ENCODE measurements around the gene IKZF2.

Gene IKZF2

DNA sequence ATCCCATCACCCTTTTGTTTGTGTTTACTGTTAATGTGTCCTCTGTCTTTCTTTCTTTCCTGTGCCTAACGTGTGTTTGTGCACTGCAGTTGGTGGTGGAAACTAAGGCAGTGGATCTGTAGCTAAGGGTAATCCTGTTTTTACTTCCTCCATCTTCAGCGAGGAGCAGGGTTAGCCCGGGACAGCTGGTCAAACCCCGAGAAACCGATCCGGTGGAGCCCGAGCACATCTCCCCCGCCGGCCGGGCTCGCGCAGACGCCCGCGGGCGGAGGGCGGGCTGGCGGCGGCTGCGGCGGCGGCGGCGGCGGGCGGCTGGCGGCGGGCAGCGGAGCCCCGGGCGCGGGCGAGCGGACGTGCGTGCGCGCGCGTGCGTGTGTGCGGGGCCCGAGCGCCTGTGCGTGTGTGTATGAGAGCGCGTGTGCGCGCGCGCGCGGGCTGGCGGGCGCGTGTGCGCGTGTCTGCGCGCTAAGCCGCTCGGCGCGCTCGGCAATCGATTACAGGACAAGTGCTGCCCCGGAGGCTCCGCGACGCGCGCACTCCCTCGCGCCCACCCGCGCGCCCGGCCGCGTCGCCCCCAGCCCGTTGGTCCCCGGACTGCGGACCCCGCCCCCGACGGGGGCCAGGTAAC, at the start of gene IKZF2:
Gene IKZF2, minus strand, starts transcription at position 176 of the 628 bp plus-strand sequence. CDS start 2,983 bp downstream, outside the sequence.
- peak; percentile 97 for DNase-seq (ENCODE audit: low read depth, low spot score)

GRCh38 chr2:213199871-213200270, 48.5 kb upstream of the IKZF2 start:
- no peak for DNase-seq (ENCODE audit: low read depth, low spot score)

DNA sequence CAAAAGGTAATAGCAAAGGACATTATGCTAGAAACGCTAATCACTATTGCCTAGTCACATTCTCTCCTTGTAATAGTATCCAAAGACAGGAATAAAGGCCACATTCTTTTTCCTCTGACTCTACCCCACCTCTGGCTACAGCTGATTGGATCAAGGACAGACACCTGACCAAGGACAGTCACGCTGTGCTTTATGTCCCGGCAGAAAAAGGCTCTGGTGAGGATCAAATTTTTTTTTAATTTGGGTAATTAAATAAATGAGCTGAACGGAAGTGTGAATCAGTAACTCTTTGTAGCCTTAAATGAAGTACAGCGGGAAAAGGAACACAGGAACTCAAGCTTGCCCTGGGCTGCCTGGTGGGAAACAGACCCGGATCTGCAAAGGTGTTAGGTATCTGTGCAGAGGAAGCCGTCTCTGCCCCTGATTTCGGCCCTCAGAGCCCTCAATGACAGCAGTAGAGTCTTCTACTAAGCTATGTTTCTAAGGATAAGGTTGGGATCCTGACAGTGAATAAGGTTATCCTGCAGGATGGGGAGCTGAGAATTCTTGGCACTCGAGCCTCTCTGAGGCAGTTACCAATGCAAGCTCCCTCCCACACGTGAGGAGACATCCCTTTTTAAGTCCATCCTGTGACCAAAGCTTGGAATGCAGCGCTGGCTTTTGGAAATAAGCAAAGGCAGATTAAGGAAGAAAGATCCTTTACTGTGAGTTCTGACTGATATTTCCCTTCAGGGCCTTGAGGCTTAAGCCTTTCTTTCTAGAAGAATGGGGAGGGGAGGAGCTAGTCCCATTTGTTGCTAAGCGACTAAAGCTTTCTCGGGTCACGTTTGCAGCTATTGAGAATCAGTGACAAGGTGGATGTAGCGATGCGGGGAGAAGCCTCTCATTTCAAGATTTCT, 37.8 kb upstream of the IKZF2 start:
- peak; percentile 64 for DNase-seq (ENCODE audit: low read depth, low spot score)

GRCh38 chr2:213188533-213188867, 37.1 kb upstream of the IKZF2 start:
- no peak for DNase-seq (ENCODE audit: low read depth, low spot score)

- peak; percentile 92 for DNase-seq (ENCODE audit: low read depth, low spot score)
Observed at GRCh38 chr2:213187833-213188532, 36.6 kb upstream of the IKZF2 start.

- peak; percentile 16 for DNase-seq (ENCODE audit: low read depth, low spot score)
Observed at GRCh38 chr2:213187386-213187785, 36.0 kb upstream of the IKZF2 start.

DNA sequence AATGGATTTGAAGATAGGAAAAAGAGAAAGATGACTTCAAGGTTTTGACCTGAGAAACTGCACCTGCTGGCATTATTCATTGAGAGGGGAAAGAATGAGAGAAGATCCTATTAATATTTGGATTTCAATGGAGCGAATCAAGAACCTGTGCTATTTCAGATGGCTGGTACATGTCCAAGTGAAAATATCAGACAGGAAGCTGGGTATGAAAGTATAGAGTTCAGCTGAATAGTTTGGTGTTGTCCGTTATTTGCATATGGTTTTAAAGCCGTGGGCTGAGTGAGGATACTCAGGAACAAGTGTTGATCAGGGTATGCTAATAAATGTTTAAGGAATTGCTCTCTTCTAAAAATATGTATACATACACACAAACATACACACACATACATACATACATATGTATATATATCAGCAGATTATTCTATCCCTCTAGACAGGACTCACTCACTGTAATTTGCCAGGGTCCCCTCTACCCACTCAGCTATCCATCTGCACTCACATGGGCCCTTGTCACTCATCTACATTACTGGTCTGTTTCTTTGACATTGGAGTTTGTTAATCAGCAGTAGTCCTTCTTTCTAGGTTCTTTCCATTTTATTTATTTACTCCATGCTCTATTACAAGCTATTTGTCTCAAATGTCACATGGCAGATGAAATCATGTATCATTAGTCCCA, 33.9 kb upstream of the IKZF2 start:
- DNase-seq (ENCODE audit: low read depth, low spot score): no peak

GRCh38 chr2:213181712-213182111, 30.3 kb upstream of the IKZF2 start:
- no peak for DNase-seq (ENCODE audit: low read depth, low spot score)

GRCh38 chr2:213177679-213178078, 26.3 kb upstream of the IKZF2 start:
- no peak for DNase-seq (ENCODE audit: low read depth, low spot score)

GRCh38 chr2:213175673-213176247, 24.3 kb upstream of the IKZF2 start:
- DNase-seq (ENCODE audit: low read depth, low spot score): no peak

- DNase-seq (ENCODE audit: low read depth, low spot score): no peak
Observed at GRCh38 chr2:213172641-213173040, 21.2 kb upstream of the IKZF2 start.

- DNase-seq (ENCODE audit: low read depth, low spot score): no peak
Observed at GRCh38 chr2:213171147-213171546, 19.7 kb upstream of the IKZF2 start.

DNA sequence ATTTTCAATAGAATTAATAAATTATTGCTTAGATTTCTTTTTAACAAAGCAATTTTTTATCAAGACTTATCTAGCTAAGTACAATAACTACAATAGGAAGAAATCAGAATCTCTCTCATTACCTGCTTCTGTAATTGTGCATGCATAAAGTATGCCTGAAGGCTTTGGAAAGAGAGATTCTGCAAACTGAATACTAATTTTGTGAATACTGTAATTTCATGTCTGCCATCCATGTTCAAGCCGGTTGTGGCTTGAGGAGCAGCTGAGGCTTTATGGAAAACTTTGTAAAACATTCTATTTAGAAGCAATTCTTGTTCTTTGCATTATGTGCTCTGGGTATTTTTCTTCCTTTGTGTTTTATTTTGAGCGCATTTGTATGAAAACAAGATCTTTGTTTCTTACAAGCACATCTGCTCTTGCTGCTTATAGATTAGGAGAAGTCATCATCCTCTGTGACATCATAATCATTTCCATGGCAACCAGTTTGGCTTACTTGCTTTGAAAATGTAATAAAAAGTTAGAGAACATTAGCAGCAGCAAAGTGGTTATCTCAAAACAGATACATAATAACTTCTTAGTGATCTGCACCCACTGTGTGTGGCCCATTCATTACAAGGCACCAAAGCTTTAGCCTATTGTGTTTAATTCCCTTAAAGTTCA, 16.0 kb upstream of the IKZF2 start:
- no peak for DNase-seq (ENCODE audit: low read depth, low spot score)

GRCh38 chr2:213166109-213166508, 14.7 kb upstream of the IKZF2 start:
- DNase-seq (ENCODE audit: low read depth, low spot score): no peak

GRCh38 chr2:213164263-213164662, 12.9 kb upstream of the IKZF2 start:
- DNase-seq (ENCODE audit: low read depth, low spot score): no peak

DNA sequence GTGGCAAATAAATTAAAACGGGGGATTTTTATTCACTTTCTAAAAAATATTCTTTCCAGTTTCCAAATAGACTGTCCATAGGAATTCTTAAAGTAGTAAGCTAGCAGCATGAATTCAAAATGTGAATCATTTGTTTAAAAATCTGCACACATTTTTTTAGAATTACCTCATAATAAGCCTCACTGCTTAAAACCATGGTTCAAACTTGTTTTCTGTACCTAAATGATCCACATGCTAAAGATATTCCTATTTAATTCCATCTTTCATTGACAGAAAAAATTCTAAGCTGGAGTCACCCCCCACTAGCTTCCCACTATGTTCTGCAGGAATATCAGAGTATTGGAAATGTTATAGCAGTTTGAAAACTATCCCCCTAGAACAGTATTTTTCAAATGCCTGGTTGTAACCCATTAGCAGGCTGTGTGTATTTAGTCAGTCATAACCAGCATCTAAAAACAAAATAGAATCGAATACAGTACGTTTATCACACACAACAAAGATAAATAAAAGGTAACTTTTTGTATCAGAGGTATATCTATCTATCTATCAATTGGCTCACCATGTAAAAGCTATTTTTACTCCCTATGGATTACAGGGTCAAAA, 11.2 kb upstream of the IKZF2 start:
- peak; percentile 19 for DNase-seq (ENCODE audit: low read depth, low spot score)

- peak; percentile 65 for DNase-seq (ENCODE audit: low read depth, low spot score)
Observed at GRCh38 chr2:213161759-213162515, 10.5 kb upstream of the IKZF2 start.

DNA sequence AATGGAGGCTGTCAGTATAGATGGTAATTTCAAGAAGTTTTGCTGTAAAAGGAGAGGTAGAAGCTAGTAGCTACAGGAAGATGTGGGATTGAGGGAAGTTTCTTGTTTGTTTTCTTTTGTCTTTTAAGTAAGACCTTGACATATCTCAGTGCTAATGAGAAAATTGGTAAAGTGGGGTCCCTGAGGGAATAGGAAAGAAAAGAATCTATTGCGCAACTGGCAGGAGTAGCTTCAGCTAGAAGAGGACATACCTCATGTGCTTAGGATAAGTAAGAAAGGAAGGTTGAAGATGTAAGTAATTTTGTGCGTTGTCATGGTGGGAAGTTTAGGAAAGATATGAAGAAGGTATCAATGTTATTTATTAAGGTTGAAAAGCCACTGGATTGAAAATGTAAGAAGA, 8.4 kb upstream of the IKZF2 start:
- no peak for DNase-seq (ENCODE audit: low read depth, low spot score)

- no peak for DNase-seq (ENCODE audit: low read depth, low spot score)
Observed at GRCh38 chr2:213157242-213157641, 5.8 kb upstream of the IKZF2 start.

DNA sequence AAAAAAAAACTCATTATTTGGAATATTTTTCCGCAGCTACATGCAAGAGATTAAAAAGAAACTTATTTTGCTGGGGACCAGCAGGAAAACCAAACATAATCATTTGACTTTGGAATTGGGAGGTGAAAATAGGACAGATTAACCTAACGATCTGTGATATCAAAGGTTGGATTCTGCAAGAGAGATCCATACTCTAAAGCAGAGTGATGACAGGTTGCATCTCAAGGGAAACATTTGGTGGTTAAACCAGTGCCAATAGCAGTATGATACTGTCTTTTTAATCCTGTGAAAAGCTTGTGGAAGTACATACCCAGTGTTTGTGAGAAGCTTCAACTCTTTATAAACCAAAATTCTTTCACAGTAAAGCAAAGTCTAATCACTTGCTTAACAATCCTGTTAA, 5.3 kb upstream of the IKZF2 start:
- DNase-seq (ENCODE audit: low read depth, low spot score): no peak

All from astrocyte of the hippocampus (primary cell).